ENCODE measurements around the gene FGF14.

Gene FGF14

DNA sequence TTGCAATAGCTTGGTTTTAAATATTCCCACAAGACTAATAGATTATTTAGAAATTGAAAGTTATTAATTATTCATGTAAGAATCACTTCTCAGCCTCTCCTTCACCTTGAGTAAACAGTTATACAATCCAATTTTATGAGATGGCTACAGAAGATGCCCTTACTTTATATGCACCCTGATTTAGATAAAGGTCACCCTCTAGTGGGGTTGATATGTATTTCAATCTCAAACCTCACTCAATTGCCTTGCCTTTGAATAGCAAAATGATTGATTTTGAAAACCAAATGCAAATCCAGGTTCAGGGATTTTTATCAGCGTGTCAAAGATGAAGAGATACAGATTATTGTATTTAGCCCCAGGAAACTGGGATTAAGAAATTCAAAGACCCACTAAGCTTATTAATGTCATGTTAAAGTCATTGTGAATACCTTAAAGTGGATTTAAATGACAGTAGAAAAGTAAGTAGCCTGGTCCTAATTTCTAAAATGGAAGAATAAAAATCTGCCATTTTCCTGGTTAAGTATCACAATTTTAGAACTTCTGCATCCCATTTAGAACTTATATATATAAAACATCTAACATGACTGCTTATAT lies 644.3 kb downstream of the FGF14 start:
- peak; percentile 35 for DNase-seq

GRCh38 chr13:101755228-101755887 lies 646.5 kb downstream of the FGF14 start:
- DNase-seq: no peak

GRCh38 chr13:101752432-101752831 lies 649.4 kb downstream of the FGF14 start:
- DNase-seq: no peak

DNA sequence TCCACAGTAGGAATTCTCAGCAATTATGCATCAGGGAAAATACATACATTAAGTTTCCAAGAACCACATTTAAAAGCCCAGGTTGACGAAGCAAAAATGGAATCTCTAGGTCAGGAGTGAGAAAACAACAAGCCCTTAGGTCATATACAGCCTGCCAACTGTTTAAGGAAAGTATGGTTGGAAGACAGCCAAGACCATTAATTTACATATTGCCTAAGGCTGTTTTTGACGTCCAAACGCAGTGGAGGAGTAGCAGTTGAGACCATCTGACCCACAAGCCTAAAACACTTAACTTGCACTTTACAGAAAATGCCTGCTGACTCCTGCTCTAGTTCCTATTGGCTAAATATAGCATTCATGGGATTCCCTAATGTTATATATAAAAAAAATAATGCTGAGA lies 650.4 kb downstream of the FGF14 start:
- DNase-seq: peak; percentile 81

DNA sequence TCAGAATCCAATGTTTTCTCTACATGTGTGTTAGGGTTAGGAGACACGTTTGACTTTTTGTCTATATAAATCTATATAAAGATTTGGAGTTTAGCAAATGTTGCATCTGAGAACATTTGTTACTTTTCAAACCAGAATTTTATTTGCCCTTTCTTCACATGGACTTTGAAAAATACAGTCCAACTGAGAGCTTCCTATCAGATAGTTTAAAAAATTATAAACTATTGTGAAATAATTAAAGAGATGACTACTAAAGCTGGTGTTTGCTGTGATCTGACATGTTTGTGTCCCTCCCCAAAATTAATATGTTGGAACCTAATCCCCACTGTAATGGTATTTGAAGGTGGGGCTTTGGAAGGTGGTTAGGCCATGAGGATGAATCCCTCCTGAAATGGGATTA lies 652.3 kb downstream of the FGF14 start:
- no peak for DNase-seq

GRCh38 chr13:101747039-101747438 lies 654.8 kb downstream of the FGF14 start:
- no peak for DNase-seq

- DNase-seq: no peak
Measured at GRCh38 chr13:101746513-101746912, 655.3 kb downstream of the FGF14 start.

DNA sequence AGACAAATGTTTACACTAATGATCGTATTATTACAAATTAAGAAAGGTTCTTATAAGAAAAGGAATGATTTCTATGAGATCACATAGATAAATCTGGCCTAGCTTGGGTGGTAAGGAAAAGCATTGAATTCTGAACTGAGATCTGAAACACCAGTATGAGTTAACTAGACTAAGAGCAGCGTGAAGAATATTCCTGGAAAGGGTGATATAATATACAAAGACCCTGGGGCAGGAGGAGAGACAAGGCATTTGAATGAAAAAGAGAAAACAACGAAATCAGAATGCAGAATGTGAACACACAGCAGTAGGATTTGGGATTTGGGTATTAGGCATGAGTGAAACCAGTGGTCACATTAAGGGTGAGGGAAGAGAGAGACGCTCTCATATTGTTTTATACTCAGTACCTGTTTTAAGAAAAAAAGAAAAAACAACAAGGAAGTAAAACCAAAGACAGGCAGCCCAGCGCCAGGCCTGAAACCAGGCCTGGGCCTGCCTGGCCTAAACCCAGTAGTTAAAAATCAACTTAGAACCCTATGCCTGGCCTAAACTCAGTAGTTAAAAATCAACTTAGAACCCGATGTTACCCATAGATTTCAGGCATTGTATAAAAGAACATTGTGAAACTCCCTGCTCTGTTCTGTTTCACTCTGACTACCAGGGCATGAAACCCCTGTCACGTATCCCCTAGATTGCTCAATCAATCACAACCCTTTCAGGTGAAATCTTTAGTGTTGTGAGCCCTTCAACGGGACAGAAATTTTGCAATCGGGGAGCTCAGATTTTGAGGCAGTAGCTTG lies 662.3 kb downstream of the FGF14 start:
- DNase-seq: no peak

DNA sequence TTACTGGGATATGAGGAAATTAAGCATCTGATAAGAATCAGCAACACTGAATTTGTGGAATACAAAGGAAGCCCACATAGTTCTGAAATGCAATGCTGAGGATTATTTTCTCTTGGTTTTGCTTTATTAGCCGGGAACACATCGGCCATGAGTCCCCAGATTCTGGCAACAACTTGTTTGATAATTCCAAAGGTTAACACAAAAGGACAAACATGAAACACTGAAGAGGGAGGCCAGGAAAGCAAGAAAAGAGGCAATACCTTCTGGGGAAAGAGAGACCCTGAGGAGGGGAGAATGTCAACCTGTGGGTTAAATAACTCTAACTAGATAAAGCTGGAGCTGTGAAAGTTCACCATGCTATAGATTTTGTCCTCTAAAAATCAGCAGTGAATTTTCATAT lies 663.5 kb downstream of the FGF14 start:
- DNase-seq: no peak

- DNase-seq: no peak
Measured at GRCh38 chr13:101736566-101736965, 665.3 kb downstream of the FGF14 start.

DNA sequence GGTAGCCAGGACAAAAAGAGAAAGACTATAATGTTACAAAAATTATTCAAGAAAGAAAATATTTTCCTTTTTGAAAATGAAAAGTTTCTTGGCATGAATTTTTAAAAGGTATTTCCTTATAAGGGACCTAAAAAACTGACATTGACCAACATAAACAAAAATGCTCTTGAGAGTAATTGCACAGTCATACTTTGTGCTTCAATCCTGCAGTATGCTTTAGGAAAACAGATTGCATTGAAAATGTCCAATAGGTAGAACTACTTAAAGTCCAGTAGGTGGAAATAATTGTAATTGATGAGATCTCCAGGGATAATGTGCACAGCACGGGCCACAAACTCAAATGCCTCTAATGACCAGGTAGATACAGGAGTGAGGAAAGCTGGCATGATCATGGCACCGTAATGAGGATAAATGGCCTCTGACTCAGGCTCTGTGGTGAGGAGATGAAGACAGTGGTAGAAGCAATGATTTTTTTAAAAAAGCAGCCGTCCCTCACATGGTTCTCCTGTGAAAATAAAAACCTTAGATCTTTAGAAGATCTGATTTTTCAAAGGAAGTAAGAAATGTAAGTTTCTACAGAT lies 671.3 kb downstream of the FGF14 start:
- DNase-seq: no peak

- DNase-seq: no peak
Measured at GRCh38 chr13:101728615-101729014, 673.2 kb downstream of the FGF14 start.

- no peak for DNase-seq
Measured at GRCh38 chr13:101728021-101728420, 673.8 kb downstream of the FGF14 start.

DNA sequence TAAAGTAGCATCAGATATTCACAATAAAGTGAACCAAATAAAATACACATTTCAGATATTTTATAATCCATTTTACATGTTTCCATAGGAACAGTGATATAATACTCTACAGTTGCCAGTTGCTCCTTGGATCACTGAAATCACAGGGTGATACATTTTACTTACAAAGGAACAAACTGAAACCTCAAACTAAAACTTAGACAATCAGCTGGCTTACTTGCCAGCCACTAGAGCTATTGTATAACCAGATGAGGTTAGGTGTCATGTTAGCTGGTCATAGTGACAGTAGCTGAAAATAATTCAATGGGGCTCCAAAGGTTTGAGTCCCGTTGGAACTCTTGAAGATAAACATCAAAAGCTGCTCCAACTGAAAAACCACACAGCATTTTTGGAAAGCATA lies 674.7 kb downstream of the FGF14 start:
- no peak for DNase-seq

DNA sequence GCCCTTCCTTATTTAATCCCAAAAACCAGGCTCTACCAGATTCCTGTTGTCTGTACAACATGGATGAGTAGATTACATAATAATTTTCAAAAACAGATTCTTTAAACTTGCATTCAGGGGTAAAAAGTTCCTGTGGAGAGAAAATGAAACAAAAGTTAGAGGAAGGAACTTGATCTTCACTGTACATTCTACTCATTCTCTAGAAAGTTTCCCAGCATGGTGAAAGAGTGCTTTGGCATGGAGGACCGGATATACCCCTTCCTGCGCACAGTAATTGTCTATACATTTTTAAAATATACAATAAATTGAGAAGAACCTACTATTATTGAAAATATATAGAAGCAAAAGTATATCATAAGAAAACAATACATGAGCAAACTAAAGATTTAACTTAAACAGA lies 675.2 kb downstream of the FGF14 start:
- DNase-seq: no peak

DNA sequence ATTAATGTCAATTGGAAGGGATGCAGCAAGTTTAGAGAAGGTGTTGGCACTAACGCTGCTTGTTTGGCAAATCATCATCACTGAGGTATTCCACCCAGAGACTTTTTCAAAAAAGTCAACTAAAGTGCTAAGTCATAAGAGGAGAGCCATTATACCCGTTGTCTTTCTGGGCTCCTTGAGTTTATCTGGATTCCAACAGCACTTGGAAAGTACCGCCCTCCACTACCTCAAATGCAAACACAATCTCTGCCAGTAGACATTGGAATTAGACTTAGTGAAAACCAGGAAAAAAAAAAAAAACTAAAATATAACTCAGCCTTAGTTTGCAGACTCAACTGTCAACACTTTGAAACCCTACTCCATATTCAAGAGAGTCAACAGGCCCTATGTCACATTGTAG lies 683.4 kb downstream of the FGF14 start:
- DNase-seq: no peak

DNA sequence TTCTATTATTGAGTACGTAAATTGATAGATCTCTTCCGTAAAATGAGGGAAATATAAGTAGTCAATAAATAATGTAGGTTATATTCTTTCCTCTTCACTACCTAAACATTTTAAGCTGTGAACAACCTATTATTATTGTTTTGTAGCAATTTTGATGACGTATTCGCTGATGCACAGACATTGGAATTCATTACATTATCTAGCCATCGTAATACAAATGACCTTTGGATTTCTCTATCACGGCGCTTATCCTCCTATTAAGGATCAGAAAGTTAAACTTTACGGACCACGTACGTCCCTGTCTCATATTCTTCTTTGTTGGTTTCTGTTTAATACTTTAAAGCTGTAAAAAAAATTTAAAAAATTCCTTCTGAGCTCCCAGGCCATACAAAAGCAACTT lies 684.5 kb downstream of the FGF14 start:
- DNase-seq: no peak

DNA sequence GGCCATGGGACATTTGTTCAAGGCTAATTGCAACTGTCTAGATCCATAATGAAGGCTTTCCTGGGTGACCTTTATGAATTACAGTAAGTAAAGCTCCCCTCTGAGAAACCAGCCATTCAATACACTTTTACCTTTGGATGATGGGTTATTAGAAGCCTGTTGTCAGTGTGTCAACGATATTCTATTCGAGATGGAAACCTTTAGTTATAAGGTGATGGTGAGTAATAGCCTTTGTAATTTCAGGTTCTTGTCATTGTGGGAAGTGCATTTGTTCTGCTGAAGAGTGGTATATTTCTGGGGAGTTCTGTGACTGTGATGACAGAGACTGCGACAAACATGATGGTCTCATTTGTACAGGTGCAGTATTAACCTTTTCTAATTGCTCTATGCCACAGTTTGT lies 687.7 kb downstream of the FGF14 start:
- no peak for DNase-seq

GRCh38 chr13:101712026-101712348 lies 689.9 kb downstream of the FGF14 start:
- no peak for DNase-seq

GRCh38 chr13:101711307-101712025 lies 690.4 kb downstream of the FGF14 start:
- no peak for DNase-seq

DNA sequence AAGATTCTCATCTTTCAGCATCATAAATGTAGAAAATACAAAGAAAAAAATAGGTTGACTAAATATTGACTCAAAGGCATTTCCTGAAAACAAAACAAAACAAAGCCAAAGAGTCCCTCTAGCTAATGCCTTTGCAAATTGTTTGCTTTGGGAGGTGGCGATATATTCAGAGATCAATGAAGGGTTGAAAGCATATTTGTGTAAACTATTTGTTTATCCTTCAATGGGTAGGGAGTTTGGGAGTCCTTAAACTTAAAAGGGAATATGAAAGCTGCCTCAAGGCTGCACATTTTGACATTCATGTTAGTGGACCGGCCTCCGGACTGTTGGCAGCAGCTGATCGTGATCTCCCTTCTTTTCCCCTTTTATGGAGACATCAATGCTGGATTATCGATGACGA lies 691.9 kb downstream of the FGF14 start:
- no peak for DNase-seq

DNA sequence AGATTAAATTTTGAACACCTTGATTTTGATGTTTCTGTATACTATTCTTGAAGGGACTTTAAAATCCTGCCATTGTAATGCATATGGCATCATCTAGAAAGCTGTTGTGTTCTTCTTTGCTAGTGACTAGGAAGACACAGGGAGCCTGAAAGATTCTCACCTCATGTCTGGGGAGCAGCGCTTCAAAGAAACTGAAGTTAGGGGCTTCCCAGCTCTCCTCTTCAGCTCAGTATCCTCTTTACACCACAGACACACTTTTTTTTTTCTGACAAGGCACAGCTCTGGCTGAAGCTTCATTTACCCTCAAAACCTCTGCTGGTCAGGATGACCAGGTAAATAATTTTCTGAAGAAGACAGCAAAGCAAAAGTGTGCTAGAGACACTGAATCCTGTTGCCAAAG lies 693.7 kb downstream of the FGF14 start:
- no peak for DNase-seq

GRCh38 chr13:101707659-101708058 lies 694.2 kb downstream of the FGF14 start:
- DNase-seq: no peak
